PFSK-1 (cell line): ENCODE results near the gene STK32B.

Experiments used
- FOXP2 ChIP-seq: optimal IDR thresholded peaks from 2 replicates; pipeline ENCODE3; 2011; ENCODE audit warnings: borderline replicate concordance, control low read depth, inconsistent platforms; ENCODE audit not compliant: insufficient read depth; ENCODE audit errors: extremely low read length, extremely low read depth
- POLR2AphosphoS5 ChIP-seq: IDR thresholded peaks from 2 replicates; pipeline ENCODE4 v1.6.1; 2012; ENCODE audit warnings: low read depth, mild to moderate bottlenecking, control low read depth, low read length, moderate library complexity
- REST ChIP-seq, 2 experiments: IDR thresholded peaks; 2 replicates each; pipeline versions ENCODE4 v1.6.1 to v1.8.0; 2011 to 2012; ENCODE audit warnings: low read depth in 2 of 2, low read length in 2 of 2, control low read depth in 1 of 2, inconsistent platforms in 1 of 2, mild to moderate bottlenecking in 1 of 2, moderate library complexity in 1 of 2; ENCODE audit not compliant: insufficient read depth in 1 of 2
- SIN3A ChIP-seq: IDR thresholded peaks from 2 replicates; pipeline ENCODE4 v1.6.1; 2012; ENCODE audit warnings: mild to moderate bottlenecking, low read length, moderate library complexity, borderline replicate concordance; ENCODE audit not compliant: insufficient read depth
- TAF1 ChIP-seq: IDR thresholded peaks from 2 replicates; pipeline ENCODE4 v1.6.1; 2012; ENCODE audit warnings: low read length, control low read depth, borderline replicate concordance; ENCODE audit not compliant: insufficient read depth

STK32B gene

GRCh38 chr4:5192271-5192670, 141.0 kb downstream of the STK32B start:
- TF ChIP-seq POLR2AphosphoS5 = no peak
- TF ChIP-seq SIN3A = no peak
- TF ChIP-seq FOXP2 = no peak
- TF ChIP-seq TAF1 = no peak
- no peak for TF ChIP-seq REST (IDR thresholded peaks at IDR 0.05; ENCODE audit: insufficient read depth in 1 of 2, low read depth in 2 of 2, low read length in 2 of 2)

- TF ChIP-seq POLR2AphosphoS5 (no peak), SIN3A (no peak), REST (IDR thresholded peaks at IDR 0.05; ENCODE audit: insufficient read depth in 1 of 2, low read depth in 2 of 2, low read length in 2 of 2) (no peak), TAF1 (no peak), FOXP2 (no peak)
Observed at GRCh38 chr4:5192678-5193077, 141.4 kb downstream of the STK32B start.

- TF ChIP-seq REST (IDR thresholded peaks at IDR 0.05; ENCODE audit: insufficient read depth in 1 of 2, low read depth in 2 of 2, low read length in 2 of 2) (no peak), SIN3A (no peak), POLR2AphosphoS5 (no peak)
Observed at GRCh38 chr4:5198656-5199541, 147.6 kb downstream of the STK32B start.

- TF ChIP-seq FOXP2 = no peak
- no peak for TF ChIP-seq REST (IDR thresholded peaks at IDR 0.05; ENCODE audit: insufficient read depth in 1 of 2, low read depth in 2 of 2, low read length in 2 of 2)
- no peak for TF ChIP-seq POLR2AphosphoS5
- TF ChIP-seq TAF1 = no peak
- no peak for TF ChIP-seq SIN3A
Observed at GRCh38 chr4:5199912-5200311, 148.6 kb downstream of the STK32B start.

- TF ChIP-seq FOXP2 (no peak), REST (IDR thresholded peaks at IDR 0.05; ENCODE audit: insufficient read depth in 1 of 2, low read depth in 2 of 2, low read length in 2 of 2) (no peak), TAF1 (no peak), SIN3A (no peak), POLR2AphosphoS5 (no peak)
Observed at GRCh38 chr4:5200513-5200912, 149.2 kb downstream of the STK32B start.
